Measurements from ENCODE around the gene ADARB2. TPM values are rescaled to one million over a fixed set of nuclear protein-coding genes. Genes with fewer than 3 reads are reported as not detected.

The ADARB2 gene
- total RNA-seq, 1 donor from 2014 or later = 1.8 TPM

- H3K4me1 Mint-ChIP-seq = peaks cover 7% of the 10 kb centered on the region
- no peaks in the 10 kb centered on the region for H3K9me3 Mint-ChIP-seq
- no peak overlapping the region for H3K4me3 Mint-ChIP-seq
- TF ChIP-seq CTCF (conservative IDR thresholded peaks at IDR 0.05) = no peak
- H3K27me3 Mint-ChIP-seq (ENCODE audit: low read depth) = no peaks in the 10 kb centered on the region
- no peaks in the 10 kb centered on the region for H3K36me3 Mint-ChIP-seq (ENCODE audit: low read depth)
- H3K27ac Mint-ChIP-seq (ENCODE audit: unreplicated experiment) = peak overlapping the region; percentile 64
- no peak for DNase-seq (ENCODE audit: low read depth, low spot score)
These were observed 580.3 kb downstream of the ADARB2 start for GRCh38 chr10:1156921-1157614.

- no peak overlapping the region for H3K27ac Mint-ChIP-seq (ENCODE audit: unreplicated experiment)
- no peaks in the 10 kb centered on the region for H3K9me3 Mint-ChIP-seq
- H3K4me1 Mint-ChIP-seq = peaks cover 7% of the 10 kb centered on the region
- DNase-seq (ENCODE audit: low read depth, low spot score) = no peak
- H3K4me3 Mint-ChIP-seq = no peak overlapping the region
- no peak for TF ChIP-seq CTCF (conservative IDR thresholded peaks at IDR 0.05)
- no peaks in the 10 kb centered on the region for H3K27me3 Mint-ChIP-seq (ENCODE audit: low read depth)
- no peaks in the 10 kb centered on the region for H3K36me3 Mint-ChIP-seq (ENCODE audit: low read depth)
These were observed 580.8 kb downstream of the ADARB2 start for GRCh38 chr10:1156616-1156886.

GRCh38 chr10:1155791-1156615 is 581.3 kb downstream of the ADARB2 start:
- Mint-ChIP-seq H3K36me3 (ENCODE audit: low read depth) (no peaks in the 10 kb centered on the region), H3K27me3 (ENCODE audit: low read depth) (no peaks in the 10 kb centered on the region), H3K27ac (ENCODE audit: unreplicated experiment) (no peak overlapping the region), H3K9me3 (no peaks in the 10 kb centered on the region), H3K4me3 (no peak overlapping the region), H3K4me1 (peaks cover 7% of the 10 kb centered on the region)
- TF ChIP-seq CTCF (conservative IDR thresholded peaks at IDR 0.05) = no peak
- DNase-seq (ENCODE audit: low read depth, low spot score) = no peak

- Mint-ChIP-seq H3K9me3 (no peaks in the 10 kb centered on the region), H3K27ac (ENCODE audit: unreplicated experiment) (no peak overlapping the region), H3K4me1 (peaks cover 7% of the 10 kb centered on the region), H3K4me3 (no peak overlapping the region), H3K36me3 (ENCODE audit: low read depth) (no peaks in the 10 kb centered on the region), H3K27me3 (ENCODE audit: low read depth) (no peaks in the 10 kb centered on the region)
- DNase-seq (ENCODE audit: low read depth, low spot score) = no peak
- TF ChIP-seq CTCF (conservative IDR thresholded peaks at IDR 0.05) = no peak
These were observed 582.6 kb downstream of the ADARB2 start for GRCh38 chr10:1154531-1155295.

- H3K27ac Mint-ChIP-seq (ENCODE audit: unreplicated experiment) = peak overlapping the region; percentile 35
- peaks cover 7% of the 10 kb centered on the region for H3K4me1 Mint-ChIP-seq
- H3K9me3 Mint-ChIP-seq = no peaks in the 10 kb centered on the region
- TF ChIP-seq CTCF (conservative IDR thresholded peaks at IDR 0.05) = no peak
- H3K27me3 Mint-ChIP-seq (ENCODE audit: low read depth) = no peaks in the 10 kb centered on the region
- DNase-seq (ENCODE audit: low read depth, low spot score) = no peak
- H3K36me3 Mint-ChIP-seq (ENCODE audit: low read depth) = no peaks in the 10 kb centered on the region
- H3K4me3 Mint-ChIP-seq = no peak overlapping the region
These were observed 583.4 kb downstream of the ADARB2 start for GRCh38 chr10:1153805-1154351.
